ENCODE data around the gene DENND4C.
"Not testable (repeated sequence)": the region's sequence is repeated elsewhere in the genome, so short reads cannot be mapped to it uniquely, and the experiment has no call there.

The DENND4C gene

DNA sequence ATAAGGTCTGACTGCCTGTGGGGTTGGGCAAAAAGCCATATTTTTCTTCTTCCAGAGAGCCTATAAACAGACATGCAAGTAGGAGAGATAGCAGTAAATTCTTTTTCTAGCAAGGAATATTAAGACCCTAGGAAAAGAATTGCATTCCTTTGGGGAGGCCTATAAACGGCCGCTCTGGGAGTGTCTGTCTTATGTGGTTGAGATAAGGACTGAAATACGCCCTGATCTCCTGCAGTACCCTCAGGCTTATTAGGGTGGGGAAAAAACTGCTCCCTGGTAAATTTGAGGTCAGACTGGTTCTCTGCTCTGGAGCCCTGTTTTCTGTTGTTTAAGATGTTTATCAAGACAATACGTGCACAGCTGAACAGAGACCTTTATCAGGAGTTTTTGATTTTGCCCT is 172.7 kb downstream of the DENND4C start:
- not testable (repeated sequence) for H3K4me3 ChIP-seq (ENCODE audit: low read depth, low read length); DNase-seq (ENCODE audit: low read depth)

- DNase-seq (ENCODE audit: low read depth), result no peak
- no peak overlapping the region for H3K4me3 ChIP-seq (ENCODE audit: low read depth, low read length)
Measured at GRCh38 chr9:19404283-19405075, 174.0 kb downstream of the DENND4C start.

GRCh38 chr9:19405771-19406170 is 175.3 kb downstream of the DENND4C start:
- no peak overlapping the region for H3K4me3 ChIP-seq (ENCODE audit: low read depth, low read length)
- no peak for DNase-seq (ENCODE audit: low read depth)

DNA sequence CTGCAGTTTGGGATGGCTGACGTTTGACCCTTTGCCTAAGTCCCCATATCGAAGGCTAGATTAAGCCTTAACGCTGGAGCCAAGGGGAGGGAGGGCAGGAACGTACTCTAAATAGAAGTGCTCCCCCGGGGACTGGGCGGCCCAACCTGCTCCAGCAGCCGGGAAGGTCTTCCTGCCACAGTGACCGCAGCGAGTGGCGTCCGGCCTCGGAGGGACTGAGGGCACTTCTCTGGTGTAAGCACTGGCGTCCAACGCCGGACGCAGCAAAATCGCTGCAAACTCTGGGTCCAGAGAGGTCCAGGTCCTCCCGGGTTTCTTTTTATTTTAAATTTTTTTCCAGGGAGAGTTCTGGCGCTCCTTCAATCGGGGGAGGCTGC is 177.8 kb downstream of the DENND4C start:
- no peak for DNase-seq (ENCODE audit: low read depth)
- peak overlapping the region; percentile 85 for H3K4me3 ChIP-seq (ENCODE audit: low read depth, low read length)

GRCh38 chr9:19408693-19409400 is 178.4 kb downstream of the DENND4C start, which contains the start of gene ACER2:
Gene ACER2, plus strand, starts transcription at chr9:19409009. Its CDS starts 76 bp downstream, at chr9:19409085.
- DNase-seq (ENCODE audit: low read depth), result peak; percentile 66
- H3K4me3 ChIP-seq (ENCODE audit: low read depth, low read length), result peak within 1 kb of the TSS; percentile 85

- H3K4me3 ChIP-seq (ENCODE audit: low read depth, low read length), result peak overlapping the region; percentile 85
- DNase-seq (ENCODE audit: low read depth), result no peak
Measured at GRCh38 chr9:19409401-19410194, 179.1 kb downstream of the DENND4C start.

- no peak overlapping the region for H3K4me3 ChIP-seq (ENCODE audit: low read depth, low read length)
- no peak for DNase-seq (ENCODE audit: low read depth)
Measured at GRCh38 chr9:19410195-19410503, 179.7 kb downstream of the DENND4C start.

DNA sequence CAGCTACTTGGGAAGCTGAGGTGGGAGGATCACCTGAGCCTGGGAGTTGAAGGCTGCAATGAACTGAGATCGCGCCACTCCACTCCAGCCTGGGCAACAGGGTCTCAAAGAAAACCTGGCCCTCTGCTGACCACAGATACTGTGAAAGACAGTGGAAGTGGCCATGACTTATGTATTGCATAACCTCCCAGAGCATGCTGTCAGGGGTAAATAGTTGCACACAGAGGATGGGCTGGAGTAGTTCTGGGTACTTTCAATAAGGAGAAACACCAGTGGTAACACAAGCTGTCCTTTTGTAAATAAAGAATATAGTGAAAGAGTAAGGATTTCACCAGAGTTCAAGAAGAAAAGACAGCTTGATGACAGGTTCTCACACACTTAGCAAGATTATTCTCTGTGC is 180.1 kb downstream of the DENND4C start:
- no peak for DNase-seq (ENCODE audit: low read depth)
- no peak overlapping the region for H3K4me3 ChIP-seq (ENCODE audit: low read depth, low read length)

DNA sequence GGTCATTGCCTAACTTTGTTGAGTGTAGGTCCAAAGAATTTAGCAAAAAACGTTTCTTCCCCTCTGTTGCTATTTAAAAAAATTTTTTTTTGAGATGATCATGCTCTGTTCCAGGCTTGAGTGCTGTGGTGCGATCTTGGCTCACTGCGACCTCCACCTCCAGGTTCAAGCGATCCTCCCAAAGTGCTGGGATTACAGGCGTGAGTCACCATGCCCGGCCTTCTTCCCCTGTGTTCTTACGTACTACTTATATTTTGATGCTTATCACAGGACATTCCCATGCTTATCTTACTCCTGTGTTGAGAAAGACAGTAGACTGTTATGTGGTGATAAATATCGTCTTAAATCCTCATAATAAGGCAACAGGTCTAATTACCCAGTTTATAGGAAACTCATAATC is 180.8 kb downstream of the DENND4C start:
- no peak overlapping the region for H3K4me3 ChIP-seq (ENCODE audit: low read depth, low read length)
- no peak for DNase-seq (ENCODE audit: low read depth)

- not testable (repeated sequence) for DNase-seq (ENCODE audit: low read depth); H3K4me3 ChIP-seq (ENCODE audit: low read depth, low read length)
Measured at GRCh38 chr9:19413456-19413855, 183.0 kb downstream of the DENND4C start.

DNA sequence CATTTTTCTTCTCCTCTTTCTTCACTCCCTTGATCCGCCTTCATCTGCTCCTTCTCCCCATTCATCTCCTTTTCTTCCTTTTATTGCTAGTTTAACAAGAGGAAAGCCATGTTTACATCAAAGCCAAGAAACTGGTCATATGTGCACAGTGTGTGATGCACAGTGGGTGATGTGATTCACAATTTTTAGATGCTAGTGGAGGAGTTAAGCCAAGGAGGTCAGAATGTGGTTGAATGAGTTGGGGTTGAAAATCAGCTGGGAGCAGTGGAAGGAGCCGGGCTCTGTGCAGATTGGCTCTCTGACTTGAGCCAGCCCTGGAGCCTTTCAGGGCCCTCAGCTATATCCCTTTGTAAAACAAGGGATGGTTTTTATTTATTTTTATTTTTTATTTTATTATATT is 185.7 kb downstream of the DENND4C start:
- no peak overlapping the region for H3K4me3 ChIP-seq (ENCODE audit: low read depth, low read length)
- peak; percentile 32 for DNase-seq (ENCODE audit: low read depth)

DNA sequence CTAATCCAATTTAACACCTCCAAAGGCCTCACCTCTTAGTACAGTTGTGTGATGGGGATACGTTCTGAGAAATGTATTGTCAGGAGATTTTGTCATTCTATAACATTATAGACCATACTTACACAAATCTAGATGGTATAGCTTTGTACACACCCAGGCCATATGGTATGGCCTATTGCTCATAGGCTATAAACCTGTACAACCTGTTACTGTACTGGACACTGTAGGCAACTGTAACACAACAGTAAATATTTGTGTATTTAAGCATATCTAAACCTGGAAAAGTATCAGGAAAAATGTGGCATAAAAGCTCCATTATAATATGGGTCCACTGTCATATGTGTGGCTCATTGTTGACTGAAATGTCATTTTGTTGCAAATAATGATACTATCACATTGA is 190.4 kb downstream of the DENND4C start:
- H3K4me3 ChIP-seq (ENCODE audit: low read depth, low read length), result no peak overlapping the region
- DNase-seq (ENCODE audit: low read depth), result no peak

Measured in skeletal muscle cell (primary cell).